Measurements from ENCODE around the gene DDR2. TPM values are rescaled to one million over a fixed set of nuclear protein-coding genes. Genes with fewer than 3 reads are reported as not detected.

The DDR2 gene
- polyA plus RNA-seq, 1 of the 3 experiments (the other 2 are of a cell fraction), result 34.0 TPM

DNA sequence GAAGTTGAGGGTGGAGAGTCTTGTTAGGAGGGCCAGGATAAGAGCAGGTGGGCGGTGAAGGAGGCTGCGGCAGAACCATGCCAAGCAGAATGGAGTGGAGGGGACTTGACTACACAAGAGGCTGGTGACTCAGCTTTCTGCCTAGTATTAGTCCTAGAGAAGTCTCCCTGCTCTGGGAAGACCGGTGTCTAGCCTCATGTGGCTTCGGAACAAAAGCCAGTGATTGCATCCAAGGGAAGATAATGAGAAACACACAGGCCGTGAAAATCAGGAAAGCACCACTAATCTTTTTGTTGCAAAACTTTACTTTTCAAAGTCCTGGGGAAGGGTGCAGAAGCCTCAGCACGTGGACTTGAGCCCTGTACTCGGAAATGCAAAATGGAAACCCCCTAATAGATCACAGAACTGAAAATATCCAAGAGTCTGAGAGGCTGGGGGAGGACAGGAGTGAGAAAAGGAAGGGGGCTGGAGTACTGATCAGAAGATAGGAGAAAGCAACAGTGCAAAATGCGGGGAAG, 31.4 kb downstream of the DDR2 start (continued):
- TF ChIP-seq IRF3 (IDR thresholded peaks at IDR 0.05; ENCODE audit: low read depth, low read length), result no peak
- TF ChIP-seq EZH2phosphoT487 (IDR thresholded peaks at IDR 0.05; ENCODE audit: borderline replicate concordance, low read depth), result no peak
- TF ChIP-seq FOXJ3 (CRISPR knock-in tag; IDR thresholded peaks at IDR 0.05), result no peak
- TF ChIP-seq CTCF (IDR thresholded peaks at IDR 0.05), result no peak
- TF ChIP-seq RXRA (IDR thresholded peaks at IDR 0.05; ENCODE audit: borderline replicate concordance, low read depth), result no peak
- 0 out of 2 replicates have a peak, but pooled peaks have one; percentile 32 for TF ChIP-seq MXI1 (IDR thresholded peaks at IDR 0.05; ENCODE audit: low read depth, low read length)
- no peak for TF ChIP-seq SMC3 (IDR thresholded peaks at IDR 0.05; ENCODE audit: low read depth, low read length)

GRCh38 chr1:162666006-162666645, 33.9 kb downstream of the DDR2 start:
- Histone ChIP-seq H3F3A (replicated peaks; ENCODE audit: insufficient read depth) (peaks cover 41% of the 10 kb centered on the region), H3K27ac (ENCODE audit: low read depth in 2 of 2, low read length in 1 of 2) (peak overlapping the region; percentile 71 to 95), H2AFZ (ENCODE audit: low read depth) (no peak overlapping the region), H4K20me1 (ENCODE audit: insufficient read depth) (peaks cover 14% of the 10 kb centered on the region; the same call in 1 of the 2 replicates), H3K4me1 (ENCODE audit: control insufficient read depth in 1 of 2, insufficient read depth in 2 of 2, low read depth in 1 of 2, low read length in 1 of 2) (peaks cover 41 to 82% of the 10 kb centered on the region in 2 experiments; a peak in 3 of 4 replicates), H3K4me2 (peak overlapping the region; percentile 39), H3K79me2 (ENCODE audit: insufficient read depth) (peaks cover 97% of the 10 kb centered on the region), H3K27me3 (ENCODE audit: insufficient read depth) (no peaks in the 10 kb centered on the region), H3K9me2 (no peaks in the 10 kb centered on the region), H3K4me3 (ENCODE audit: low read depth in 2 of 2, low read length in 1 of 2) (no peak overlapping the region), H3K9ac (no peak overlapping the region), H3K36me3 (replicated peaks in 1 of 2; ENCODE audit: control insufficient read depth in 1 of 2, insufficient read depth in 2 of 2, low read length in 1 of 2) (peaks cover under 1 to 18% of the 10 kb centered on the region in 2 experiments), H3K9me3 (no peaks in the 10 kb centered on the region)
- WGBS (ENCODE audit: low lambda C conversion rate), result 35% methylated on average over 5 of the region's 5 CpGs
- TF ChIP-seq RCOR1 (IDR thresholded peaks at IDR 0.05; ENCODE audit: low read length) (0 out of 2 replicates have a peak, but pooled peaks have one; percentile 3), NFIC (IDR thresholded peaks at IDR 0.05; ENCODE audit: borderline replicate concordance) (peak; percentile 38; the same call in 1 of the 2 replicates), TCF12 (IDR thresholded peaks at IDR 0.05) (peak; percentile 77), MXI1 (IDR thresholded peaks at IDR 0.05; ENCODE audit: low read depth, low read length) (no peak), FOSL2 (IDR thresholded peaks at IDR 0.05; ENCODE audit: borderline replicate concordance, low read depth) (peak; percentile 36; the same call in 1 of the 2 replicates)
- ChIA-PET CTCF (interaction anchor here (1.0 kb wide), 1 partner anchor 37 kb away, joined by 4 read pairs; no protein-coding TSS in a partner anchor), POLR2A (no interaction called here)
- no peak for DNase-seq
